LNCAP (cell line): Measurements from ENCODE around the gene LAD1.

Source experiments
- CTCF ChIP-seq: fragments of 450-650 bp; IDR thresholded peaks from 2 replicates; pipeline ENCODE4 v1.5.1; 2017; ENCODE audit warnings: mild to moderate bottlenecking

LAD1 gene

GRCh38 chr1:201389051-201389450 lies 10.1 kb downstream of the LAD1 start:
- TF ChIP-seq CTCF = no peak

GRCh38 chr1:201386208-201386607 lies 12.9 kb downstream of the LAD1 start:
- TF ChIP-seq CTCF = no peak

GRCh38 chr1:201385299-201385891 lies 13.7 kb downstream of the LAD1 start:
- peak; percentile 99 for TF ChIP-seq CTCF

- no peak for TF ChIP-seq CTCF
These were observed 14.7 kb downstream of the LAD1 start for GRCh38 chr1:201384406-201384782.

- no peak for TF ChIP-seq CTCF
These were observed 15.3 kb downstream of the LAD1 start for GRCh38 chr1:201383647-201384405.

GRCh38 chr1:201381130-201381529 lies 18.0 kb downstream of the LAD1 start:
- TF ChIP-seq CTCF = no peak

GRCh38 chr1:201379733-201380242 lies 19.3 kb downstream of the LAD1 start:
- TF ChIP-seq CTCF = no peak
